ENCODE results near the gene RHOXF1. TPM values are rescaled to one million over a fixed set of nuclear protein-coding genes. Genes with fewer than 3 reads are reported as not detected.

Gene RHOXF1
- total RNA-seq, 1 experiment from 2014 or later, result not detected

- TF ChIP-seq SOX15 (CRISPR knock-in tag; IDR thresholded peaks at IDR 0.05), result no peak
Observed at GRCh38 chrX:120140293-120140981, 24.7 kb upstream of the RHOXF1 start (continued).

DNA sequence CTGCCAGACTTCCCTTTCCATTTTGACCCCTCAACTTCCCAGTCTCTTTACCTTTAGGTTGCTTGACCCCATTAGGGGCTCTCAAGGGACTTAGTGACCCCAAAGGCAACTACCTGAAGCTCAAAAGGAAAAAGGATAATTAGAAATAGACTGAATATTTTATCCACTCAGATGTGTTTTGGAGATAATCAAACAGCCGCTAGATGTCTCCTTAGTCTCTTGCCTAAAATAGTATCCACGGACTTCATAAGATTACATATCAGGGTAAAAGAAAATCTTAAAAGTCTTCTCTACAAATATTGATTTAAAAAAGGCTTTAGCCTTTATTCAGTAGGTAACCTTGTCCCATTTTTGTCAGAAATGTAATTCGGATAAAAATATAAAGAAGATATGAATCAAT, 21.7 kb upstream of the RHOXF1 start:
- no peak for TF ChIP-seq RELA (CRISPR knock-in tag; IDR thresholded peaks at IDR 0.05; ENCODE audit: borderline replicate concordance)
- TF ChIP-seq, protein P1, sequence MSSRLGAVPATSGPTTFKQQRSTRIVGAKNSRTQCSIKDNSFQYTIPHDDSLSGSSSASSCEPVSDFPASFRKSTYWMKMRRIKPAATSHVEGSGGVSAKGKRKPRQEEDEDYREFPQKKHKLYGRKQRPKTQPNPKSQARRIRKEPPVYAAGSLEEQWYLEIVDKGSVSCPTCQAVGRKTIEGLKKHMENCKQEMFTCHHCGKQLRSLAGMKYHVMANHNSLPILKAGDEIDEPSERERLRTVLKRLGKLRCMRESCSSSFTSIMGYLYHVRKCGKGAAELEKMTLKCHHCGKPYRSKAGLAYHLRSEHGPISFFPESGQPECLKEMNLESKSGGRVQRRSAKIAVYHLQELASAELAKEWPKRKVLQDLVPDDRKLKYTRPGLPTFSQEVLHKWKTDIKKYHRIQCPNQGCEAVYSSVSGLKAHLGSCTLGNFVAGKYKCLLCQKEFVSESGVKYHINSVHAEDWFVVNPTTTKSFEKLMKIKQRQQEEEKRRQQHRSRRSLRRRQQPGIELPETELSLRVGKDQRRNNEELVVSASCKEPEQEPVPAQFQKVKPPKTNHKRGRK (CRISPR knock-in tag; IDR thresholded peaks at IDR 0.05; ENCODE audit: borderline replicate concordance), result no peak
- no peak for TF ChIP-seq ZNF423 (CRISPR knock-in tag; IDR thresholded peaks at IDR 0.05)
- TF ChIP-seq ETV6 (CRISPR knock-in tag; IDR thresholded peaks at IDR 0.05), result no peak
- TF ChIP-seq KAT7 (CRISPR knock-in tag; IDR thresholded peaks at IDR 0.05; ENCODE audit: borderline replicate concordance), result no peak
- TF ChIP-seq MXD4 (CRISPR knock-in tag; IDR thresholded peaks at IDR 0.05; ENCODE audit: borderline replicate concordance), result no peak
- TF ChIP-seq, protein P2, sequence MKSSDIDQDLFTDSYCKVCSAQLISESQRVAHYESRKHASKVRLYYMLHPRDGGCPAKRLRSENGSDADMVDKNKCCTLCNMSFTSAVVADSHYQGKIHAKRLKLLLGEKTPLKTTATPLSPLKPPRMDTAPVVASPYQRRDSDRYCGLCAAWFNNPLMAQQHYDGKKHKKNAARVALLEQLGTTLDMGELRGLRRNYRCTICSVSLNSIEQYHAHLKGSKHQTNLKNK (CRISPR knock-in tag; IDR thresholded peaks at IDR 0.05), result no peak
- TF ChIP-seq TEAD1 (CRISPR knock-in tag; IDR thresholded peaks at IDR 0.05), result no peak
- no peak for TF ChIP-seq ZNF396 (CRISPR knock-in tag; IDR thresholded peaks at IDR 0.05; ENCODE audit: borderline replicate concordance)
- no peak for TF ChIP-seq SMAD4 (CRISPR knock-in tag; IDR thresholded peaks at IDR 0.05)
- TF ChIP-seq CTCF (IDR thresholded peaks at IDR 0.05), result no peak
- no peak for TF ChIP-seq ZNF416 (CRISPR knock-in tag; IDR thresholded peaks at IDR 0.05)
- no peak overlapping the region for H3K4me3 Mint-ChIP-seq
- no peak for DNase-seq (ENCODE audit: low spot score)
- ChIA-PET CTCF (no interaction called here), POLR2A (no interaction called here)
- H3K36me3 Mint-ChIP-seq, result no peaks in the 10 kb centered on the region
- no peak overlapping the region for H3K27ac Mint-ChIP-seq
- peaks cover 51% of the 10 kb centered on the region for H3K4me1 Mint-ChIP-seq
- no peak for ATAC-seq
- no peaks in the 10 kb centered on the region for H3K27me3 Mint-ChIP-seq (ENCODE audit: low read depth)
- H3K9me3 Mint-ChIP-seq, result no peaks in the 10 kb centered on the region

GRCh38 chrX:120136840-120137239, 21.1 kb upstream of the RHOXF1 start:
- CTCF ChIA-PET, result no interaction called here
- Mint-ChIP-seq H3K9me3 (no peaks in the 10 kb centered on the region), H3K4me3 (no peak overlapping the region), H3K27ac (no peak overlapping the region), H3K4me1 (peaks cover 45% of the 10 kb centered on the region), H3K27me3 (ENCODE audit: low read depth) (no peaks in the 10 kb centered on the region), H3K36me3 (no peaks in the 10 kb centered on the region)
- DNase-seq (ENCODE audit: low spot score) (no peak), ATAC-seq (no peak)
- TF ChIP-seq FOXK1 (CRISPR knock-in tag; IDR thresholded peaks at IDR 0.05) (no peak), CBFB (CRISPR knock-in tag; IDR thresholded peaks at IDR 0.05; ENCODE audit: low read depth) (no peak), ATF6 (CRISPR knock-in tag; IDR thresholded peaks at IDR 0.05) (no peak), SMAD4 (CRISPR knock-in tag; IDR thresholded peaks at IDR 0.05) (no peak)
- TF ChIP-seq, protein P1 (CRISPR knock-in tag; IDR thresholded peaks at IDR 0.05; ENCODE audit: borderline replicate concordance), result no peak
- POLR2A ChIA-PET, result no interaction called here
